Thyroid gland (tissue), 4 donors: ENCODE results near the gene ADARB2. TPM values are rescaled to one million over a fixed set of nuclear protein-coding genes. Genes with fewer than 3 reads are reported as not detected.

Experiments
- DNase-seq, 2 donors: peaks; one replicate each; pipeline ENCODE4 v3.0.0-alpha.2; 2019
- H3K27ac ChIP-seq, 3 donors: fragments of 200-600 bp; sonication (generic); 1 replicate in 2 of 3; 2 replicates in 1 of 3; pipeline ENCODE4 v1.5.1; 2016 to 2019; ENCODE audit warnings: mild to moderate bottlenecking in 1 of 3, moderate library complexity in 1 of 3
- H3K27me3 ChIP-seq: fragments of 200-600 bp; sonication (generic); one replicate; pipeline ENCODE4 v1.5.1; 2019
- H3K36me3 ChIP-seq, 2 donors: fragments of 200-600 bp; sonication (generic); one replicate each; pipeline ENCODE4 v1.5.1; 2016 to 2019
- H3K4me1 ChIP-seq, 2 donors: fragments of 200-600 bp; sonication (generic); one replicate each; pipeline ENCODE4 v1.5.1; 2017 to 2019
- H3K4me3 ChIP-seq, 3 donors: fragments of 200-600 bp; sonication (generic); replicated peaks in 1 of 3; 1 replicate in 2 of 3; 2 replicates in 1 of 3; pipeline ENCODE4 v1.5.1; 2016; ENCODE audit warnings: mild to moderate bottlenecking in 1 of 3
- H3K9me3 ChIP-seq: fragments of 200-600 bp; sonication (generic); one replicate; pipeline ENCODE4 v1.5.1; 2017
- POLR2A ChIP-seq, 2 donors: fragments of 450-650 bp; IDR thresholded peaks; one replicate each; pipeline ENCODE4 v1.6.1; 2017; ENCODE audit warnings: antibody characterized with exemption in 2 of 2, mild to moderate bottlenecking in 2 of 2, moderate library complexity in 1 of 2
- WGBS, 2 donors: methylation state at CpG; one replicate each; pipeline ENCODE4 v1.1.5; 2017; 5-methylcytosine and 5-hydroxymethylcytosine counted together
- intact Hi-C: fragments of 100-400 bp; cut with DNase I; formaldehyde crosslinking; loops from one replicate; pipeline ENCODE4 v1.15.1; 2023
- total RNA-seq, 4 donors: library from RNA; depleted of rRNA; stranded (reverse); fragments of >200 nt; gene quantifications; one replicate each; pipeline ENCODE4 v1.2.3, GENCODE V29; 2016
- TF ChIP-seq, protein P1 (sequence below), 6 experiments: fragments of 200-600 bp in 3 of 6; fragments of 450-650 bp in 3 of 6; sonication (generic) in 3 of 6; IDR thresholded peaks; one replicate each; pipeline ENCODE4 v1.5.1; 2016 to 2019; ENCODE audit warnings: antibody characterized with exemption in 6 of 6, mild to moderate bottlenecking in 2 of 6, inconsistent platforms in 1 of 6, moderate library complexity in 1 of 6

Gene ADARB2
- total RNA-seq, 4 donors from 2014 or later, result 0.08 to 0.15 TPM; not detected in 2

- Histone ChIP-seq H3K4me3 (no peak overlapping the region), H3K27me3 (no peaks in the 10 kb centered on the region), H3K9me3 (no peaks in the 10 kb centered on the region), H3K27ac (no peak overlapping the region), H3K36me3 (no peaks in the 10 kb centered on the region), H3K4me1 (no peaks in the 10 kb centered on the region)
- TF ChIP-seq, protein P1, sequence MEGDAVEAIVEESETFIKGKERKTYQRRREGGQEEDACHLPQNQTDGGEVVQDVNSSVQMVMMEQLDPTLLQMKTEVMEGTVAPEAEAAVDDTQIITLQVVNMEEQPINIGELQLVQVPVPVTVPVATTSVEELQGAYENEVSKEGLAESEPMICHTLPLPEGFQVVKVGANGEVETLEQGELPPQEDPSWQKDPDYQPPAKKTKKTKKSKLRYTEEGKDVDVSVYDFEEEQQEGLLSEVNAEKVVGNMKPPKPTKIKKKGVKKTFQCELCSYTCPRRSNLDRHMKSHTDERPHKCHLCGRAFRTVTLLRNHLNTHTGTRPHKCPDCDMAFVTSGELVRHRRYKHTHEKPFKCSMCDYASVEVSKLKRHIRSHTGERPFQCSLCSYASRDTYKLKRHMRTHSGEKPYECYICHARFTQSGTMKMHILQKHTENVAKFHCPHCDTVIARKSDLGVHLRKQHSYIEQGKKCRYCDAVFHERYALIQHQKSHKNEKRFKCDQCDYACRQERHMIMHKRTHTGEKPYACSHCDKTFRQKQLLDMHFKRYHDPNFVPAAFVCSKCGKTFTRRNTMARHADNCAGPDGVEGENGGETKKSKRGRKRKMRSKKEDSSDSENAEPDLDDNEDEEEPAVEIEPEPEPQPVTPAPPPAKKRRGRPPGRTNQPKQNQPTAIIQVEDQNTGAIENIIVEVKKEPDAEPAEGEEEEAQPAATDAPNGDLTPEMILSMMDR (IDR thresholded peaks at IDR 0.05), result no peak
- no peak for TF ChIP-seq POLR2A (IDR thresholded peaks at IDR 0.05)
- 58 to 59% methylated on average over 10 to 12 of the region's 12 CpGs for WGBS, 2 donors
- intact Hi-C loops, result no loop called here
- DNase-seq, result no peak
Observed at GRCh38 chr10:1299041-1299726, 438.1 kb downstream of the ADARB2 start.

- Histone ChIP-seq H3K9me3 (no peaks in the 10 kb centered on the region), H3K4me3 (no peak overlapping the region), H3K36me3 (no peaks in the 10 kb centered on the region), H3K4me1 (no peaks in the 10 kb centered on the region), H3K27me3 (no peaks in the 10 kb centered on the region), H3K27ac (no peak overlapping the region)
- intact Hi-C loops, result no loop called here
- DNase-seq, result no peak
- WGBS, 2 donors, result 55 to 57% methylated on average over 14 of the region's 14 CpGs
- TF ChIP-seq, protein P1 (IDR thresholded peaks at IDR 0.05), result no peak
- TF ChIP-seq POLR2A (IDR thresholded peaks at IDR 0.05), result no peak
Observed at GRCh38 chr10:1297566-1298301, 439.6 kb downstream of the ADARB2 start.

- WGBS, 2 donors, result 84 to 87% methylated on average over 7 of the region's 7 CpGs
- no peaks in the 10 kb centered on the region for H3K27me3 ChIP-seq
- no peak for TF ChIP-seq POLR2A (IDR thresholded peaks at IDR 0.05)
- TF ChIP-seq, protein P1 (IDR thresholded peaks at IDR 0.05), result no peak
Observed at GRCh38 chr10:1295756-1296480, 441.4 kb downstream of the ADARB2 start.

GRCh38 chr10:1294748-1295147 lies 442.6 kb downstream of the ADARB2 start:
- WGBS, 2 donors, result 70 to 79% methylated on average over 7 of the region's 7 CpGs
- Histone ChIP-seq H3K27ac (no peak overlapping the region), H3K27me3 (no peaks in the 10 kb centered on the region), H3K9me3 (no peaks in the 10 kb centered on the region), H3K4me3 (no peak overlapping the region), H3K4me1 (no peaks in the 10 kb centered on the region), H3K36me3 (no peaks in the 10 kb centered on the region)
- DNase-seq, result no peak
- intact Hi-C loops, result no loop called here
- TF ChIP-seq, protein P1 (IDR thresholded peaks at IDR 0.05), result no peak
- no peak for TF ChIP-seq POLR2A (IDR thresholded peaks at IDR 0.05)

More at GRCh38 chr10:1295756-1296480, 441.4 kb downstream of the ADARB2 start:
- Histone ChIP-seq H3K27ac (no peak overlapping the region), H3K36me3 (no peaks in the 10 kb centered on the region), H3K4me3 (no peak overlapping the region), H3K4me1 (no peaks in the 10 kb centered on the region), H3K9me3 (no peaks in the 10 kb centered on the region)
- DNase-seq, result no peak
- intact Hi-C loops, result no loop called here
